HepG2 (cell line): ENCODE results near the gene METTL26. TPM values are rescaled to one million over a fixed set of nuclear protein-coding genes. Genes with fewer than 3 reads are reported as not detected.

Experiments
- ATF7 ChIP-seq, 2 experiments: fragments of 450-650 bp in 1 of 2; sonication (generic) in 1 of 2; formaldehyde crosslinking in 1 of 2; IDR thresholded peaks; 2 replicates each; pipeline versions ENCODE4 v1.4.0 to v1.6.1; 2016 to 2020; ENCODE audit warnings: antibody characterized with exemption in 1 of 2, mild to moderate bottlenecking in 1 of 2, missing genetic modification reagents in 1 of 2
- CREB1 ChIP-seq, 2 experiments: fragments of 450-650 bp in 1 of 2; IDR thresholded peaks; 2 replicates each; pipeline ENCODE4 v1.6.1; 2016 to 2017; ENCODE audit warnings: control low read depth in 1 of 2, mild to moderate bottlenecking in 1 of 2, missing compliant biosample characterization in 1 of 2, missing genetic modification characterization in 1 of 2
- GATA4 ChIP-seq: sonication (generic); IDR thresholded peaks from 2 replicates; pipeline ENCODE4 v1.6.1; 2016; ENCODE audit warnings: antibody characterized with exemption, low read depth, borderline replicate concordance
- MIER3 ChIP-seq: IDR thresholded peaks from 2 replicates; pipeline ENCODE4 v1.6.1; 2016; ENCODE audit warnings: missing compliant biosample characterization, borderline replicate concordance
- SRSF9 ChIP-seq: fragments of 200-400 bp; formaldehyde crosslinking; IDR thresholded peaks from 2 replicates; pipeline ENCODE4 v1.6.1; 2018; ENCODE audit warnings: borderline replicate concordance, mild to moderate bottlenecking, low read depth, low read length; ENCODE audit not compliant: insufficient read depth, poor library complexity, severe bottlenecking
- ZNF10 ChIP-seq: sonication (generic); formaldehyde crosslinking; IDR thresholded peaks from 2 replicates; pipeline ENCODE4 v1.4.0; 2020; ENCODE audit warnings: mild to moderate bottlenecking, low read depth, missing genetic modification reagents, borderline replicate concordance
- polyA plus RNA-seq, 8 experiments: library from polyadenylated mRNA; depleted of rRNA in 3 of 8; stranded (reverse) in 7 of 8; unstranded in 1 of 8; fragments of >200 nt; fragmentation: Illumina TruSeq in 4 of 8; extraction: Trizol in 4 of 8; gene quantifications; 2 replicates each; pipeline versions ENCODE4 v1.2.1 to v1.2.3, GENCODE V29; 2011 to 2016; ENCODE audit warnings: low read depth in 4 of 8, missing spikeins in 1 of 8, mixed read lengths in 1 of 8; ENCODE audit not compliant: insufficient read depth in 1 of 8
- total RNA-seq, 5 experiments: library from RNA; depleted of rRNA; stranded (reverse); fragments of >200 nt; fragmentation: Illumina TruSeq; extraction: Trizol; gene quantifications; 2 replicates each; pipeline ENCODE4 v1.2.3, GENCODE V29; 2016; ENCODE audit warnings: low read depth in 1 of 5
- TF ChIP-seq, protein P1 (sequence below): sonication (generic); formaldehyde crosslinking; IDR thresholded peaks from 2 replicates; pipeline ENCODE4 v1.5.1; 2020; ENCODE audit warnings: mild to moderate bottlenecking, missing genetic modification reagents, moderate library complexity
- TF ChIP-seq, protein P2 (sequence below): sonication (generic); formaldehyde crosslinking; IDR thresholded peaks from 2 replicates; pipeline ENCODE4 v1.8.0; 2022; ENCODE audit warnings: low read depth, missing genetic modification reagents
- TF ChIP-seq, protein P3 (sequence below): sonication (generic); formaldehyde crosslinking; IDR thresholded peaks from 2 replicates; pipeline ENCODE4 v1.4.0; 2020; ENCODE audit warnings: missing genetic modification reagents, mild to moderate bottlenecking, borderline replicate concordance

Gene METTL26
- total and polyA plus RNA-seq, 2 of the 13 experiments (the other 11 are each of a cell fraction or from before 2014, with no cell fraction given): 65.5 to 70.1 TPM

- TF ChIP-seq SRSF9 (no peak), GATA4 (no peak), CREB1 (IDR thresholded peaks at IDR 0.05) (0 out of 2 replicates have a peak, but pooled peaks have one; percentile 32), CREB1 (CRISPR knock-in tag; IDR thresholded peaks at IDR 0.05) (no peak), MIER3 (CRISPR knock-in tag) (no peak), ATF7 (IDR thresholded peaks at IDR 0.05) (peak; percentile 52), ATF7 (CRISPR knock-in tag; IDR thresholded peaks at IDR 0.05) (no peak), ZNF10 (CRISPR knock-in tag) (no peak)
- TF ChIP-seq, protein P1, sequence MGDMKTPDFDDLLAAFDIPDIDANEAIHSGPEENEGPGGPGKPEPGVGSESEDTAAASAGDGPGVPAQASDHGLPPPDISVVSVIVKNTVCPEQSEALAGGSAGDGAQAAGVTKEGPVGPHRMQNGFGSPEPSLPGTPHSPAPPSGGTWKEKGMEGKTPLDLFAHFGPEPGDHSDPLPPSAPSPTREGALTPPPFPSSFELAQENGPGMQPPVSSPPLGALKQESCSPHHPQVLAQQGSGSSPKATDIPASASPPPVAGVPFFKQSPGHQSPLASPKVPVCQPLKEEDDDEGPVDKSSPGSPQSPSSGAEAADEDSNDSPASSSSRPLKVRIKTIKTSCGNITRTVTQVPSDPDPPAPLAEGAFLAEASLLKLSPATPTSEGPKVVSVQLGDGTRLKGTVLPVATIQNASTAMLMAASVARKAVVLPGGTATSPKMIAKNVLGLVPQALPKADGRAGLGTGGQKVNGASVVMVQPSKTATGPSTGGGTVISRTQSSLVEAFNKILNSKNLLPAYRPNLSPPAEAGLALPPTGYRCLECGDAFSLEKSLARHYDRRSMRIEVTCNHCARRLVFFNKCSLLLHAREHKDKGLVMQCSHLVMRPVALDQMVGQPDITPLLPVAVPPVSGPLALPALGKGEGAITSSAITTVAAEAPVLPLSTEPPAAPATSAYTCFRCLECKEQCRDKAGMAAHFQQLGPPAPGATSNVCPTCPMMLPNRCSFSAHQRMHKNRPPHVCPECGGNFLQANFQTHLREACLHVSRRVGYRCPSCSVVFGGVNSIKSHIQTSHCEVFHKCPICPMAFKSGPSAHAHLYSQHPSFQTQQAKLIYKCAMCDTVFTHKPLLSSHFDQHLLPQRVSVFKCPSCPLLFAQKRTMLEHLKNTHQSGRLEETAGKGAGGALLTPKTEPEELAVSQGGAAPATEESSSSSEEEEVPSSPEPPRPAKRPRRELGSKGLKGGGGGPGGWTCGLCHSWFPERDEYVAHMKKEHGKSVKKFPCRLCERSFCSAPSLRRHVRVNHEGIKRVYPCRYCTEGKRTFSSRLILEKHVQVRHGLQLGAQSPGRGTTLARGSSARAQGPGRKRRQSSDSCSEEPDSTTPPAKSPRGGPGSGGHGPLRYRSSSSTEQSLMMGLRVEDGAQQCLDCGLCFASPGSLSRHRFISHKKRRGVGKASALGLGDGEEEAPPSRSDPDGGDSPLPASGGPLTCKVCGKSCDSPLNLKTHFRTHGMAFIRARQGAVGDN (CRISPR knock-in tag): 0 out of 2 replicates have a peak, but pooled peaks have one; percentile 9
- TF ChIP-seq, protein P2, sequence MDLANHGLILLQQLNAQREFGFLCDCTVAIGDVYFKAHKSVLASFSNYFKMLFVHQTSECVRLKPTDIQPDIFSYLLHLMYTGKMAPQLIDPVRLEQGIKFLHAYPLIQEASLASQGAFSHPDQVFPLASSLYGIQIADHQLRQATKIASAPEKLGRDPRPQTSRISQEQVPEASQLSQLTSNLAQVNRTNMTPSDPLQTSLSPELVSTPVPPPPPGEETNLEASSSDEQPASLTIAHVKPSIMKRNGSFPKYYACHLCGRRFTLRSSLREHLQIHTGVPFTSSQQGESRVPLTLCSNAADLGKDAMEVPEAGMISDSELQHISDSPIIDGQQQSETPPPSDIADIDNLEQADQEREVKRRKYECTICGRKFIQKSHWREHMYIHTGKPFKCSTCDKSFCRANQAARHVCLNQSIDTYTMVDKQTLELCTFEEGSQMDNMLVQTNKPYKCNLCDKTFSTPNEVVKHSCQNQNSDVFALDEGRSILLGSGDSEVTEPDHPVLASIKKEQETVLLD (CRISPR knock-in tag): no peak
- TF ChIP-seq, protein P3, sequence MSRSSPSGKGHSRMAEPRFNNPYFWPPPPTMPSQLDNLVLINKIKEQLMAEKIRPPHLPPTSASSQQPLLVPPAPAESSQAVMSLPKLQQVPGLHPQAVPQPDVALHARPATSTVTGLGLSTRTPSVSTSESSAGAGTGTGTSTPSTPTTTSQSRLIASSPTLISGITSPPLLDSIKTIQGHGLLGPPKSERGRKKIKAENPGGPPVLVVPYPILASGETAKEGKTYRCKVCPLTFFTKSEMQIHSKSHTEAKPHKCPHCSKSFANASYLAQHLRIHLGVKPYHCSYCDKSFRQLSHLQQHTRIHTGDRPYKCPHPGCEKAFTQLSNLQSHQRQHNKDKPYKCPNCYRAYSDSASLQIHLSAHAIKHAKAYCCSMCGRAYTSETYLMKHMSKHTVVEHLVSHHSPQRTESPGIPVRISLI (CRISPR knock-in tag): no peak
Observed at GRCh38 chr16:625117-625976, 10.8 kb downstream of the METTL26 start (continued).
